Hypothalamus (tissue), 51 donors: ENCODE measurements around the gene EFNB3.

Experiments
- DNase-seq, 51 donors: peaks; one replicate each; lab custom pipeline; 2025; lab: John Stamatoyannopoulos, UW

EFNB3 gene

GRCh38 chr17:7755095-7755890, 50.3 kb downstream of the EFNB3 start:
- no peak for DNase-seq

- no peak for DNase-seq
Measured at GRCh38 chr17:7756968-7757367, 52.0 kb downstream of the EFNB3 start.
